NT2/D1 (cell line): Measurements from ENCODE around the gene SMIM24.
A peak's percentile ranks its signal among the peaks of the same experiment; 100 is the strongest.
"Not testable (repeated sequence)": the region's sequence is repeated elsewhere in the genome, so short reads cannot be mapped to it uniquely, and the experiment has no call there.

ENCODE experiments used
- DNase-seq: peaks from one replicate; pipeline ENCODE4 v3.0.0-alpha.2; 2011; ENCODE audit warnings: low read depth, low spot score
- H3K27me3 ChIP-seq: 2 replicates; pipeline ENCODE4 v1.6.0; 2011; ENCODE audit warnings: mild to moderate bottlenecking; ENCODE audit not compliant: insufficient read length, insufficient read depth
- H3K36me3 ChIP-seq: 2 replicates; pipeline ENCODE4 v1.6.1; 2011; ENCODE audit warnings: mild to moderate bottlenecking, low read length, mixed read lengths; ENCODE audit not compliant: insufficient read depth, insufficient read length
- H3K4me1 ChIP-seq: 2 replicates; pipeline ENCODE4 v1.5.1; 2011; ENCODE audit not compliant: insufficient read depth, insufficient read length
- H3K4me3 ChIP-seq: 2 replicates; pipeline ENCODE4 v1.5.1; 2011; ENCODE audit warnings: low read depth; ENCODE audit not compliant: insufficient read length
- H3K9ac ChIP-seq: 2 replicates; pipeline ENCODE4 v1.6.0; 2011; ENCODE audit warnings: low read depth; ENCODE audit not compliant: insufficient read length
- H3K9me3 ChIP-seq: 2 replicates; pipeline ENCODE4 v1.5.1; 2011; ENCODE audit warnings: mild to moderate bottlenecking, low read length; ENCODE audit not compliant: insufficient read depth
- SUZ12 ChIP-seq: IDR thresholded peaks from 2 replicates; pipeline ENCODE4 v1.6.1; 2011; ENCODE audit not compliant: insufficient read length, insufficient read depth; ENCODE audit errors: extremely low read depth
- YY1 ChIP-seq: IDR thresholded peaks from 2 replicates; pipeline ENCODE4 v1.6.1; 2011; ENCODE audit not compliant: insufficient read length, insufficient read depth
- ZNF274 ChIP-seq: IDR thresholded peaks from 2 replicates; pipeline ENCODE4 v1.6.1; 2011; ENCODE audit warnings: mild to moderate bottlenecking, low read depth, low read length

Gene SMIM24

GRCh38 chr19:3434630-3435553, 45.4 kb downstream of the SMIM24 start:
- H3K9me3 ChIP-seq = no peaks in the 10 kb centered on the region
- peak overlapping the region; percentile 67 for H3K4me3 ChIP-seq
- H3K4me1 ChIP-seq = peaks cover 4% of the 10 kb centered on the region
- no peaks in the 10 kb centered on the region for H3K27me3 ChIP-seq
- TF ChIP-seq YY1 (no peak), SUZ12 (no peak), ZNF274 (no peak)
- H3K9ac ChIP-seq = peak overlapping the region; percentile 90
- DNase-seq = peak; percentile 96
- peaks cover 20% of the 10 kb centered on the region for H3K36me3 ChIP-seq

GRCh38 chr19:3433805-3434540, 46.4 kb downstream of the SMIM24 start:
- DNase-seq = no peak
- Histone ChIP-seq H3K4me3 (peak overlapping the region; percentile 67), H3K27me3 (no peaks in the 10 kb centered on the region), H3K36me3 (peaks cover 20% of the 10 kb centered on the region), H3K4me1 (peaks cover 6% of the 10 kb centered on the region), H3K9ac (peak overlapping the region; percentile 90), H3K9me3 (no peaks in the 10 kb centered on the region)
- TF ChIP-seq YY1 (no peak), SUZ12 (no peak), ZNF274 (no peak)

- Histone ChIP-seq H3K36me3 (peaks cover 16% of the 10 kb centered on the region), H3K27me3 (no peaks in the 10 kb centered on the region), H3K4me1 (peaks cover 10% of the 10 kb centered on the region), H3K9ac (peak overlapping the region; percentile 65), H3K4me3 (no peak overlapping the region), H3K9me3 (no peaks in the 10 kb centered on the region)
- TF ChIP-seq YY1 (no peak), ZNF274 (no peak), SUZ12 (no peak)
- DNase-seq = no peak
Observed at GRCh38 chr19:3433313-3433712, 47.0 kb downstream of the SMIM24 start.

GRCh38 chr19:3431760-3432397, 48.4 kb downstream of the SMIM24 start:
- Histone ChIP-seq H3K4me3 (no peak overlapping the region), H3K27me3 (no peaks in the 10 kb centered on the region), H3K9me3 (peaks cover 6% of the 10 kb centered on the region; the same call in 1 of the 2 replicates), H3K36me3 (peaks cover 13% of the 10 kb centered on the region), H3K9ac (no peak overlapping the region), H3K4me1 (peaks cover 10% of the 10 kb centered on the region)
- no peak for DNase-seq
- TF ChIP-seq SUZ12 = no peak
- TF ChIP-seq YY1 = no peak
- no peak for TF ChIP-seq ZNF274

GRCh38 chr19:3430366-3430680, 50.0 kb downstream of the SMIM24 start:
- not testable (repeated sequence) for H3K9ac ChIP-seq, H3K4me1 ChIP-seq, H3K4me3 ChIP-seq, H3K27me3 ChIP-seq, H3K36me3 ChIP-seq, DNase-seq
- H3K9me3 ChIP-seq = peaks cover 11% of the 10 kb centered on the region; the same call in 1 of the 2 replicates

- no peak for DNase-seq
- Histone ChIP-seq H3K27me3 (no peaks in the 10 kb centered on the region), H3K9ac (no peak overlapping the region), H3K9me3 (peaks cover 11% of the 10 kb centered on the region; the same call in 1 of the 2 replicates), H3K4me3 (no peak overlapping the region), H3K4me1 (peaks cover 8% of the 10 kb centered on the region), H3K36me3 (no peaks in the 10 kb centered on the region)
- TF ChIP-seq YY1 (no peak), ZNF274 (no peak), SUZ12 (no peak)
Observed at GRCh38 chr19:3426433-3426832, 53.9 kb downstream of the SMIM24 start.
